ENCODE data around the gene SHD. TPM values are rescaled to one million over a fixed set of nuclear protein-coding genes. Genes with fewer than 3 reads are reported as not detected.
"Not testable (repeated sequence)": the region's sequence is repeated elsewhere in the genome, so short reads cannot be mapped to it uniquely, and the experiment has no call there.

Gene SHD
- total RNA-seq, 1 donor = not detected

DNA sequence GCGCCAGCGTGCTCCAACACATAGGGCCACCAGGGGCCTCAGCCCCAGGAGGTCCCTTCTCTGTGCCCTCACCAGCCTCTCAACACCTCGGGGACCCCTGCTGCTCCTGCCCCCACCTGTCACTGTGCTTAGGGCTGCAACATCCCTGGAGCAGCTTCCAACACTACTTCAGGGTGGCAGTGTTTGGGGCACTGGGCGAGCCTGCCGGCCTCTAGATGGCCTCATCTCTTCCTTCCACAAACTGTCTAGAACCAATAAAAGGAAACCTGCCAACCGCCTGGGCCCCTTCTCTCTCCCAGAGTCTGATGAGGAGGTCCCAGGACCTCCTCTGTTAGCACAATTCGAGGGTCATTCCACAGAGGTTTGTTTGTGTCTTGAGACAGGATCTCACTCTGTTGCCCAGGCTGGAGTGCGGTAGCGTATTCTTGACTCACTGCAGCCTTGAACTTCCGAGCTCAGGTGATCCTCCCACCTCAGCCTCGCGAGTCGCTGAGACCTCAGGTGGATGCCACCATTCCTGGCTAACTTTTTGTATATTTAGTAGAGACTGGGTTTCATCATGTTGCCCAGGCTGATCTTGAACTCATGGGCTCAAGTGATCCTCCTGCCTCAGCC lies 10.1 kb upstream of the SHD start:
- no peak for TF ChIP-seq CTCF (IDR thresholded peaks at IDR 0.05; ENCODE audit: insufficient read depth, low read depth, low read length)
- H3K4me3 ChIP-seq (ENCODE audit: low read depth, low read length) = no peak overlapping the region
- no peak for DNase-seq (ENCODE audit: low read depth)

DNA sequence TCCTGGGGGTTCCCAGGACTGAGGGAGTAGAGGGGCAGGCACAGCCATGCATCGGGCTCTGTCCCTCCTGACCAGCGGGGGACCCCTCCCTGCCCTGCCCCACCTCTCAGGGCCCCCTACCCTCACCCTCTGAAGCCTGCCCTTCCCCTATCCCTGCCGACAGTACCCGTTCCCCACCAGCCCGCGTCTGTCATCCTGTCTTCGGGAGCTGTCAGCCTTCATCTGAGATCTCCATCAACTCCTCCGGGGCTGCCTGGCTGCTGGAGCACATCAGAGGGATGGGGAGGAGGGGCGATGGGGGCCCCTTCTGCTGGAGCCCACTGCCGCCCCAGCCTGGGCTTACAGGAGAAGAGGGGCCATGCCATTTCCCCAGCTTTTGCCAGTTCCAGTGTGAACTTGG lies 6.2 kb upstream of the SHD start:
- DNase-seq (ENCODE audit: low read depth) = no peak
- TF ChIP-seq CTCF (IDR thresholded peaks at IDR 0.05; ENCODE audit: insufficient read depth, low read depth, low read length) = no peak
- no peak overlapping the region for H3K4me3 ChIP-seq (ENCODE audit: low read depth, low read length)

DNA sequence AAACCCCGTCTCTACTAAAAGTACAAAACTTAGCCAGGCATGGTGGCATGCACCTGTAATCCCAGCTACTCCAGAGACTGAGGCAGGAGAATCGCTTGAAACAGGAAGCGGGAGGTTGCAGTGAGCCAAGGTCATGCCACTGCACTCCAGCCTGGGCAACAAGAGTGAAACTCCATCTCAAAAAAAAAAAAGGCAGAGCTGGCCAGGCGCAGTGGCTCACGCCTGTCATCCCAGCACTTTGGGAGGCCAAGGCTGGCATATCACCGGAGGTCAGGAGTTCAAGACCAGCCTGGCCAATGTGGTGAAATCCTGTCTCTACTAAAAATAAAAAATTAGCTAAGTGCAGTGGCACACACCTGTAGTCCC lies 4.8 kb upstream of the SHD start:
- H3K4me3 ChIP-seq (ENCODE audit: low read depth, low read length); DNase-seq (ENCODE audit: low read depth): not testable (repeated sequence)

GRCh38 chr19:4277191-4277696 lies 1.8 kb upstream of the SHD start:
- no peak for TF ChIP-seq CTCF (IDR thresholded peaks at IDR 0.05; ENCODE audit: insufficient read depth, low read depth, low read length)
- no peak overlapping the region for H3K4me3 ChIP-seq (ENCODE audit: low read depth, low read length)
- DNase-seq (ENCODE audit: low read depth) = no peak

- no peak for TF ChIP-seq CTCF (IDR thresholded peaks at IDR 0.05; ENCODE audit: insufficient read depth, low read depth, low read length)
- H3K4me3 ChIP-seq (ENCODE audit: low read depth, low read length) = no peak overlapping the region
- no peak for DNase-seq (ENCODE audit: low read depth)
These were observed 1.1 kb upstream of the SHD start for GRCh38 chr19:4278010-4278409.

- no peak for DNase-seq (ENCODE audit: low read depth)
- peak overlapping the region; percentile 12 for H3K4me3 ChIP-seq (ENCODE audit: low read depth, low read length)
- TF ChIP-seq CTCF (IDR thresholded peaks at IDR 0.05; ENCODE audit: insufficient read depth, low read depth, low read length) = no peak
These were observed 132 bp downstream of the SHD start for GRCh38 chr19:4279267-4279529.

DNA sequence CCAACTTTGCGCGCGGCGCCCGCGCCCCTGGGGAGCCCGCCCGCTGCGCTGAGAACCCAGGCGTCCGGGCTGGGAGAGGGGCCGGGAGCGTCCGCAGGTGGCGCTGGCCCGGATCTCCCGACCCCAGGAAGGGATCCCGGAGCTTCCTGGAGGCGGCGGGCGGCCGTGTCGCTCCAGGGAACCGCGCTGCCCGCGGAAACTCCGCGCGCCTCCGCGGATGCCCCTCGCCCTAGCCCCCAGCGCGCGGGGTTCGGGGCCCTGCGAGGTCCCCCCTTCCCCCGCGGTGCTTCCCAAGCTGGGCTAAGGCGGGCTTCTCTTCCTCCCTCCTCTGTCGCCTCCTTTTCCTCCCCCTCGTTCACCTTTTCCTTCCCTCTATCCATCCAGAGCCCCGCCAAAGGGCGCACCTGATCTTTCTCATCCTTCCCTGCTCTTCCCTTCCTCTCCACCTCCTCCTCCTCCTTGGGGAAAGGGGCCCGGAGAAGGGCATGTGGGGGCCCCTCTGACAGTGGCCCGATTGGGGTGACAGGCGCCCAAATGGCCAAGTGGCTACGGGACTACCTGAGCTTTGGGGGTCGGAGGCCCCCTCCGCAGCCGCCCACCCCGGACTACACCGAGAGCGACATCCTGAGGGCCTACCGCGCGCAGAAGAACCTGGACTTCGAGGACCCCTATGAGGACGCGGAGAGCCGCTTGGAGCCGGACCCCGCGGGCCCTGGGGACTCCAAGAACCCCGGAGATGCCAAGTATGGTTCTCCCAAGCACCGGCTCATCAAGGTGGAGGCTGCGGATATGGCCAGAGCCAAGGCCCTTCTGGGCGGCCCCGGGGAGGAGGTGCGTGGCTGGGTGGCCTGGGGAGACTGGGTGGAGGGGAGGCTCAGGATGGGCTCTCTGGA lies 710 bp downstream of the SHD start:
- no peak for DNase-seq (ENCODE audit: low read depth)
- no peak overlapping the region for H3K4me3 ChIP-seq (ENCODE audit: low read depth, low read length)
- TF ChIP-seq CTCF (IDR thresholded peaks at IDR 0.05; ENCODE audit: insufficient read depth, low read depth, low read length) = no peak

All from fibroblast of villous mesenchyme (primary cell).